IPS-NIHi11 (cell line): ENCODE measurements around the gene PELI2.
"Not testable (repeated sequence)": the region's sequence is repeated elsewhere in the genome, so short reads cannot be mapped to it uniquely, and the experiment has no call there.

ENCODE experiments used
- DNase-seq: peaks from one replicate; pipeline ENCODE4 v3.0.0; 2012; ENCODE audit warnings: mixed read lengths, low spot score

The PELI2 gene

DNA sequence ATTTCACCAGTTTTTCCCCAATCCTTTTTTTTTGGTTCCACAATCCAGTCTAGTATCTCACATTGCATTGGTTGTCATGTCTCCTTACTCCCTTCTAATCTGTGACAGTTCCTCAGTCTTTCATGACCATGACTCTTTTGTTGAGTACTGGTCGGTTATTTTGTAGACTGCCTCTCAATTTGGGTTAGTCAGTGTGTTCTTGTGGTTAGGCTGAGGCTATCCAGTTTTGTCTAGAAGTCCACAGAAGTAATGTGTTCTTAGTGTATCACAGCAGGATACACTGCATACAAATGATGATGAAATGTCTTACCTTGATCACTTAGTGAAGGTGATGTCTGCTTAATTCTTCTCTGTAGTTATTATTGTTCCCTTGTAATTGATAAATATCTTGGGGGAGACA lies 24.8 kb downstream of the PELI2 start:
- DNase-seq = no peak

DNA sequence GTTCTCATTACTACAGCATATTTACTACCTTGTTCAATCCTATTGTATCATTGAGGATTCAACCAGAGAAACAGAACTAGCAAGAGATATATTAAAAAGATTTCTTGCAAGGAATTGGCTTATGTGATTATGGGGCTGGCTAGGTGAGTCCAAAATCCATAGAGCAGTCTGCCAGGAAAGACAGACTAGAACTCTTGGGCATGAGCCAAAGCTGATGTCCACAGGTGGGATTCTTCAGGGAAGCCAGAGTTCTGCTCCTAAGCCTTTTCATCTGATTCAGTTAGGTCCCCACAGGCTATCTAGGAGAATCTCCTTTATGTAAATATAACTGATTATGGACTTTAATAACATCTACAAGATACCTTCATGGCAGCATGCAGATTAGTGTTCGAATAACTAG lies 26.0 kb downstream of the PELI2 start:
- DNase-seq = no peak

DNA sequence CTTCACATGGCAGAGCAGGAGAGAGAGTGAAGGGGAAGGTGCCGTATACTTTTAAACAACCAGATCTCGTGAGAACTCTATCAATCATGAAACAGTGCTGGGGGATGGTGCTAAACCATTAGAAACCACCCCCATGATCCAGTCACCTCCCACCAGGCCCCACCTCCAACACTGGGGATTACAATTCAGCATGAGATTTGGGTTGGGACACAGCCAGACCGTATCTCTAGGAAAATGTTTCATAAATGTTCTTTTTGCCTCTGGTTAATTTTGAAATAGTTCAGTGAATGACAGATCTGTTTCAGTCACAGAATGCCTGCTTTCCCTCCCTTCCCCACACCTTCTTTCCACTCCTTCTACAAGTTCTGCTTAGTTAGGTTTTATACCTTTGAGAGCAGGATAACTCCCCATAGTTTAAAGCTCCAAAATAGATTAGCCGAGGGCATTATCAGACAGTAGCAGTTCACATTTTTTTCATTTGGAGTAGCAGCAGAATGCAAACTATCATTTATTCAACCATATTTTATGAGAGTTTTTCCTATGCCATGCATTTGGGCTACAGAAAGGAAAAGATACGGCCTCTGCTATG lies 27.1 kb downstream of the PELI2 start:
- no peak for DNase-seq

DNA sequence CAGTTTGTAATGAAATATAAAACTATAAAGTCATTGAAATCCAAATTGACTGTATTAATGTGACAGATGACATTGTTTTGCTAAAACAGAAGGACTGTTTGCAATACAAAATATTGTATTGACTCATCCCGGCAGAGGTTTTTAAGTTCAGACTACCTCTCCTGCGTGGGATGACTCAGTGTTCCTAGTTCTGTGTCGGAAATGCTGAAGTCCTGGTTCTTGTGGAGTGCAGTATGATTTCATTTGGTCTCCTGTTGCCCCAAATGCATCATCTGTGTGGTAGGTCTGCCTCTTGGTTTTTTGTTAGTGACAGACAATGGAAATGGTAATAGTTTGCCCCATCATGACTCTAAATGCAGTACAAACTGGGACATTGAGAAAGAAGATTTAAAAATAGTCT lies 27.8 kb downstream of the PELI2 start:
- DNase-seq = no peak

DNA sequence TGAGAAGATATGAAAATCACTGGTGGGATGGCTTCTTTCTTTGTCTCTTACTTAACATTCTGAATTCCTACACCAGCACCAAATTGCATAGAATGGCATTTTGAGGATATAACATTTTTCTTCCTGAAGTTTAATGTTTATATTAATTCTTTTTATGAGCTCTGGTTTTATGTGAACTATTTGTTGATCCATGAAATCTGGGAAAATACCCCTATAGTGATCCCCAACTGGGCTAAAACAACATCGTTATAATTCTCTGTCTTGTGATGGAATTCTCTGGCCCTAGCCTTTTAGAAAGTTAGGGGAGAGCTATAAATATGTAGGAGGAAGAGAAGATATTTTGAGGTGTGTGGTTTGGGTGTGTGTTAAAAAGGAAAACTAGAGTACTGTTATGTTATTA lies 29.2 kb downstream of the PELI2 start:
- no peak for DNase-seq

DNA sequence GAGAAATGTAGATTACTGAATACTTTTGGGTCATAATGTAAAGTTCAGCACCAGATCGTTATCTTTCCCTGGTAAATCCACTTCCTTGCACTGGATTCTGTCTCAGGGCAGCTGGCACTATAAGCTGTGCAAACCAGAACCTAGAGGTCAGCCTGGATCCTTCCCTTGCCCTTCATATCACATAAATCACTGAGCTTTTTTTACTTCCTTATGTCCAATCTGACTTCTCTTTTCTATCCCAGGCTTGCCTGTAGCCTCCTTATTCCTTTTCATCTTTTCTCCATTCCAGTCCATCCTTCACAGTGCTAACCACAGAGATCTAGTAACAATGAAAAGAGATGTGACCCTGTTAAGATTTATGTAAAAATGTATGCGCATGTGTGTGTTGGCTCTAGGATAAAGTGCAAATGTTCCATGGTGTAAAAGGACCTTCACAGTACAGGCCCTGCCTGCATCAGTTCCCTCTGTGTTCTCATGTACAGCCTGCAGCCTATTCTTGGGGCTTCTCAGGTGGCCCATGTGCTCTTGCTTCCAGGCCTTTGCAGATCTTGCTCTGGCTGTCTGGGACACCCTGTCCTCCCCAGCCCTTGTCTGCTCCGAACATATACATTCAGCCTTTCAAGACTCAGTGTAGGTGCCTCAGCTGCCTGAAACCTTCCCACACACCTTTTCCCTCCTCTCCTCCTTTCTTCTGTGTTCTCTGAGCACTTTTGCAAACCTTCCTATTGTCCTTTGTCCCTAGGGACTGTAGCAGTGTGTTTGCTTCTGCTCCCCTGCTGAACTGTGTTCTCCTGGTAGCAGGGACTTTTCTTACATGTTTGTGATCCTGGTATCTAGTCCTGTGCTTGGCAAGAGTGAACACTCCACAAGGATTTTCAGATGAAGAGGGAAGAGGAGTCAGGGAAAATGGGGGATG lies 30.0 kb downstream of the PELI2 start:
- DNase-seq = no peak

DNA sequence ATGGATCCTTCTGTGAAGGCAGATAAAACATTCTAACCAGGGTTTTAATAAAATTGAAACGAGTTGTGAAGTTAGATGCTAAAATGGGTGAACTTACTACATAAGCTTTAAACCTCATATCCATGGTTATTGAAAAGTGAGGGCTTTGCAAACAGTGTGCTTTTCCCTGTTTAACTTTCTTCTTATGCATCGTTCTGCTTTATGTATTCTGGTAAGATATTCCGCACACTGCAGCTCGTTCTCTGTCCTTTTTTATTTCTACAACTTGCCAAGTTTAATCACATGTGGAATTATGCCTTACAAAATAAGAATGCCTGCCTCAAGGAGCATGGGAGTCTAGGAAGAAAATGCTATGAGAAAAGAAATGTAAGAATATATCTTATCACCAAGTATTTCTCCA lies 30.9 kb downstream of the PELI2 start:
- DNase-seq = no peak

DNA sequence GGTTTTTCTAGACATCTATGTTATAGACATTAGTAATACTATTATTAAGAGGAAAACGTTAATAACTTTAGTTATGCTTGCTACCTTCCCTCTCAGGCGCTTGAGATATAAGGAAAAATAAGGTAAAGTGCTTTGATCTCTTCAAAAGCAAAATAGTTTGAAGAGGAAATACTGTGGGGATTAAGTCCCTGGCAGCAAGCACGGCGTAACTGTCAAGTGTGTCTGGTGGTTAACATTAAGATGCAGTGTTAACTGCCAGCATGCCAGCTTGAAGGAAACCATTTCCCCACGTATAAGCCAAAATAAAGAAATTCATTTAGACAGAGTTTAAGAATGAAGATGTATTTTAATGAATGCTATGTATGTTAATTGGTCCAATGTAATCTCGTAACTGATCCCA lies 31.8 kb downstream of the PELI2 start:
- no peak for DNase-seq

DNA sequence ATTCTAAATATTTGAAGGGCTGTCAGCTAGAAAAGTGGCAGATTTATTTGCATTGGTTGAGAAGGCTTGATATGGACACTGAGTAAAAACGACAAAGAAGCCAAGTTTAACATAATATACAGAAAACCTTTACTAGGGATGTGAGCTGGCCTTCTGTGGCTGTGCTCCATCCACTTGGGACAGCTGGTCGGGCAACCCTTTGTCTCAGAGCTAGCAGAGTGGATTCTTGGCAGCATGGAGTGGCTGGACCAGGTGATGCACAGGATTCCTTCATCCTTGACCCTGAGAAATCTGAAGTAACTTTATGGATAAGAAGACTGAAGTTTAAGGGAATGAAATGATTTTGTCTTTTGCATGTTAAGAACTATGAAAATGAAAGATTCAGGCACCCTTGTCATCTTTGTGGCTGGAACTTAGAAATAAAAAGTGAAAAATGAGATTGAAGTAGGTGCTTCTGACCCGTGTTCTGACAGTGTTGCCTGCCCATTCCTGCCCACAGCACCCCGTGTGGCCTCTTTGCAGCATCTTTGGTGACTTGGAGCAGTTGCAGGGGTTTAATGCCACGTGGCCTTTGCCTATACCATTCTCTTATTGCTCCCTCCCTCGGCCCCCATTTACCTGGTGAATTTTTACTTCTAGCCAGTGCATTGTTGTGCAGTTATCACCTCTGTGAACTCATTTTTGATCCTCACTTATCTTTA lies 32.6 kb downstream of the PELI2 start:
- DNase-seq = no peak

DNA sequence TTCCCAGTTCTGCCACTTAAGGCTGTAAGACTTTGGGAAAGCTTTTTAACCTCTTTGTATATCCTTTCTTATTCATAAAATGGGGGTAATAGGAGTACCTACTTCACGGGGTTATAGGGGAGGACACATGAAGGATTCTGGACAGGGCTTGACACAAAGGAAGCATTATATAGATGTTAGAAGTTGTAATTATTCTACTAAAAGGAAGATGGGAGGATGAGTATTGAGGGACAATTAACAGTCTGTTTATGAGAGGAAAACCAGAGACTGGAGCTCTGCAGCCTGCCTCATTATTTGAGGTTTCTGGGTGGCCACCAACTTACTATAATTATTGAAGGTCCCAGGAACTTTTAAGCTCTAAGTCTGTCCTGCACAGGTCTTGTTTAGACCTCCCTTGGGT lies 34.0 kb downstream of the PELI2 start:
- DNase-seq = no peak

DNA sequence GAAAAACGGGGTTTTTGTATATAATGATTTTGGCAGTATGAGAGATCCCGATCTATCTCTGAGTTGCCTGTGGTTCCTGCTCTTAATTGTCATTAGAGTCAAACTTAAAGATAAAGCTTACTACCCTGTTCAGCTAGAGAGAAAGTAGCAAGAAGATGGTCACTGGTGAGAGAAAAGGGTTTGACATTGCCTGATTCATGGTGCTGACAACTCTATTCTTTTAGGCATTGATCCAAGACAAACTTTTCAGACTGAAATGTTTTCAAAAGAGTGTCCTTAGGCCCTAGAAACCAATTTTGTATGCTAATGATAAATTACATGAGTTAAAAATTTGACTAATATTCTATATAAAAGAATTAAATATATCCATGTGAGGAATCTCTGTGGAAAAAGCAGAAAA lies 35.1 kb downstream of the PELI2 start:
- no peak for DNase-seq

DNA sequence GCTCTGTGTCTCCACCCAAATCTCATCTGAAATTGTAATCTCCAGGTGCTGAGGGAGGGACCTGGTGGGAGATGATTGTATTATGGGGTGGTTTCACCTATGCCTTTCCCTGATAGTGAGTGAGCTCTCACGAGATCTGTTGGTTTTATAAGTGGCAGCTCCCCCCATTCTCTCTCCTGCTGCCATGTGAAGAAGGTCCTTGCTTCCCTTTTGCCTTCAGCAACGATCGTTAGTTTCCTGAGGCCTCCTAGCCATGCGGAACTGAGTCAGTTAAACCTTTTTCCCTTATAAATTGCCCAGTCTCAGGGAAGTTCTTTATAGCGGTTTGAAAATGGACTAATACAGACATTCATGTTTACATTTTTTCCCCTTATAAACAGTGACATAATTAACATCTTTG lies 36.1 kb downstream of the PELI2 start:
- no peak for DNase-seq

DNA sequence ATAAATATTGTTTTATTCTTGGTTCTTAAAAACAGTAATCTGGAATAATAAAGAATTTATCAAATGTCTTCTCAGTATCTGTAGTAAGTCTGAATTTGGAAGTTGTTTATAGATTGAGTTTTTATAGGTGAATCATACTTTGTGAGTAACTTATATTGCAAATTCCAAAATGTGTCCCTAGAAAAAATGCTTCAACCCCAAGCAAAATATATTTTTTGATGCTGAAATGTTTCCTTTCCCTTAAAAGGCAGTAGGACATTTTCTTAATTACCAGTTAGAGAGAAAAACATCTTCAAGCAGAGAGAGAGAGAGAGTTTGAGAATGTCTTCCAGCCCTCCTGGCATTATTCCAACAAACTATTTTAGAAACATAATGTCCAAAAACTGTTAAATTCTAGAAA lies 37.9 kb downstream of the PELI2 start:
- no peak for DNase-seq

DNA sequence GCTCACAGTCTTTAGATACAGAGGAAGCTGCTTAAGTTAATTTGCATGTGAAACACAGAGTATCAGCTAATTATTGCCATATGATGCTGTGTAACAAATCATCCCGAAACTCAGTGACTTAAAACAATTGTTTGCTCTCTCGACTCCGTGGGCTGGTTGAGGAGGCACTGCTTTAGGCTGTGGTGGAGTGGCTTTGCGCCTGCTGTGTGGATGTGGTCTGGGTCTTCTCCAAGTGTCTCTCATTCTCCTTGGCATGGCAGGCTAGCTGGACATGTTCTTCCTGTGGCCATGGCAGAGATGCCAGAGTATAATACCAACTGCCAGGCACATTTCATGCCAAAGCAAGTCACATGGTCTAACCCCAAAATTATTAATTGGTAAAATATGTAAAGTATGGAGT lies 40.9 kb downstream of the PELI2 start:
- no peak for DNase-seq

DNA sequence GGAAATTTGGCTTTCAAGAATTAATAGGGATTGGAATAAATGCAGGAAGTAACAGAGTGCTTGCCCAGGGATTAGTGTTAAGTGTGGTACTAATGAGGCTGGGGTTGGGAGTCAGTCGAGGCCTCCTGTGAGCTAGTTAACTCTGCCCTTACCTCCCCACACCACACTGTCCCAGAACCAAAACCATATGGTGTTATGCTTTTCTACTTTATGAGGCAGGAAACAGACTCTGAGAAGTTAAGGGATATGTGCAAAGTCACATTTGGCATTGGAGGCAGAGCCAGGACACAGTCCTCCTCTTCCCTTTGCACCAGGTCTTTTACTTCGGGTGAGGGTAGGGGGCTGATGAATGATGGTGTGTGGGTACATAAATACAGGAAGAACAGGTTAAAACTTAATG lies 41.9 kb downstream of the PELI2 start:
- no peak for DNase-seq

DNA sequence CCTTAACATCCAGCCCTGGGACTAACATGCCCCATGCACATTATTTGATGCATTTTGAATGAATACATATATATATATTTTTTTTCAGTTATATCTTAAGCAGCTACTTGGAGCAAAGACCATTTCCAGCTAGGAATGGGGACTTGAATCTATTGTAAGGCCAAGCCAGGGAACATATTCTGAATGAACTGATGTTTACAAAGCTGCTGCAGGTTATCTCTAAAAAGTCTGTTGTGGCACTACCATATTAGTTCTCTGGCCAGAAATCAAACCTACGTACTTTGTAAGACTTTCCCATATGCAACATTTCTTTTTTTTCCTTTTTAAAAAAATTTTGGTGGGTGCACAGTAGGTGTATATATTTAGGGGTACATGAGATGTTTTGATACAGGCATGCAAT lies 43.4 kb downstream of the PELI2 start:
- no peak for DNase-seq

DNA sequence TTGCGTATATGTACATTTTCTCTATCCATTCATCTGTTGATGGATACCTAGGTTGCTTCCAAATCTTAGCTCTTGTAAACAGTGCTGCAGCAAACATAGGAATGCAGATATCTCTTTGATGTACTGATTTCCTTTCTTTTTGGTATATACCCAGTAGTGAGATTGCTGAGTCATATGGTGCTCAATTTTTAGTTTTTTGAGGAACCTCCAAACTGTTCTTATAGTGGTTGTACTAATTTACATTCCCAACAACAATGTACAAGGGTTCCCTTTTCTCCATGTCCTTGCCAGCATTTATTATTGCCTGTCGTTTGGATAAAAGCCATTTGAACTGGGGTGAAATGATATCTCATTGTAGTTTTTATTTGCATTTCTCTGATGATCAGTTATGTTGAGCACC lies 44.3 kb downstream of the PELI2 start:
- DNase-seq = no peak

DNA sequence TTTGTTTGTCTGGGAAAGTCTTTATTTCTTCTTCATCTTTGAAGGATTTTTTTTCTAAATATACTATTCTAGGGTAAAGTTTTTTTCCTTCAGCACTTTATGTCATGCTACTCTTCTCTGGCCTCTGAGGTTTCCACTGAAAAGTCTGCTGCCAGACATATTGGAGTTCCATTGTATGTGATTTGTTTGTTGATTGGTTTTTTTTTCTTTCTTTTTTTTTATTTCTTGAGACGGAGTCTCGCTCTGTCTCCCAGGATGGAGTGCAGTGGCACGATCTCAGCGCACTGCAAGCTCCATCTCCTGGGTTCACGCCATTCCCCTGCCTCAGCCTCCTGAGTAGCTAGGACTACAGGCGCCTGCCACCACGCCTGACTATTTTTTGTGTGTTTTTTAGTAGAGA lies 48.4 kb downstream of the PELI2 start:
- not testable (repeated sequence) for DNase-seq

DNA sequence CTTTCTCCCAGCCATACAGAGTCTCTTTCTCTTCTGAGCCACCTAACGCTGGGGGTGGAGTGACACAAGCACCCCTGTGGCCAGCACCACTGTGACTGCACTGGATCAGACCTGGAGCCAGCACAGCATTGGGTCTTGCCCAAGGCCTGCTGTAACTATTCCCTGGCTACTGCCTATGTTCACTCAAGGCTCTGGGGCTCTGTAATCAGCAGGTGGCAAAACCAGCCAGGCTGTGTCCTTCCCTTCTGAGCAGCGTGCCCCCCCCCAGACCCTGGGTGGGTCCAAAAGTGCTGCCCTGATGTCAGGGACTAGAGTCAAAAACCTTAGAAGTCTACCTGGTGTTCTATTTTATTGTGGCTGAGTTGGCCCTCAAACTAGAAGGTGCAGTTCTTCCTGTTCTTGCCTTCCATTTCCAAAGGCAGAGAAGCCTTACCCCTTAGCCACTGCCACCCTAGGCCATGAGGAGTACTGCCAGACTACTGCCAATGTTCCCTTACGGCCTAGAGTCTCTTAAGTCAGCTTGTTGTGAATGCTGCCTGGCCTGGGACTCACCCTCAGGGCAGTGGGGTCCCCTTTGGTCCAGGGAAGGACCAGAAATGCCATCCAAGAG lies 49.9 kb downstream of the PELI2 start:
- no peak for DNase-seq

DNA sequence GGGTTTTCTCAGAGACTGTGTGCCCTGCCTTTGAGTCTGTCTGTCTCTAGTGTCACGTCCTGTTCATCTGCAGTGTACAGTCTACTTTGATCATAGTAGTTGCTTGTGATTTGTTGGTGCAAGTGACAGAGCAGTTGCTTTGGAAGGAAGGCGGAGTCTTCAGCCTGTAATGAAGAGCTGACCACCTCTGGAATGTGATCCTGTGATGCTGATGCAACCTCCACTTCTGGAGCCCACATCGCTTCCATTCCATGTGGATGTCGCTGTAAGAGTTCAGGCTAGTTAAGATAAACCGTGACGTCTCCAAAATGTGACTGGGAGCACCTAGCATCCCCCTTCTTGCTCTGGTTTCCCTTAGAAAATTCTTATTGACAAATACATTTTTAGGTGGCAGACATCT lies 51.8 kb downstream of the PELI2 start:
- DNase-seq = no peak

DNA sequence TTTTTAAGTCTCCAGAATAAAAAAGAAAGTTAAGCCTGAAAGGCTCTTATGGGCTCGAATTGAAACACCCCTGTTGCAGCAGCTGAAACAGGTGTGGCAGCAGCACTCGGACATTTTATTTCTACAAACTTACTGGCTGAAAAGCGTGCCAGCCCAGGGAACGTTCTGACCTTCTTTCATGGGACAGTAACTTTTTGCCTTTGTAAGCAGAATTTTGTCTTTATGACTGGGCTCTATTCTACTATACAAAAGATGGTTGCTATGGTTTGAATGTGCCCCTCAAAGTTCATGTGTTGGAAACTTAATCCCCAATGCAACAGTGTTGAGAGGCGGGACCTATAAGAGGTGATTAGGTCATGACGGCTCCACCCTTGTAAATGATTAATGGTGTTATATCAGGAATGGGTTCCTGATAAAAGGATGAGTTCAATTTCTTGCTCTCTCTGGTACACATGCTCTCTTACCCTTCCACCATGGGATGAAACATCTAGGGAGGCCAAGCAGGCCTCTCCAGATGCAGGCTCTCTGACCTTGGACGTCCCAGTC lies 52.7 kb downstream of the PELI2 start:
- DNase-seq = no peak

DNA sequence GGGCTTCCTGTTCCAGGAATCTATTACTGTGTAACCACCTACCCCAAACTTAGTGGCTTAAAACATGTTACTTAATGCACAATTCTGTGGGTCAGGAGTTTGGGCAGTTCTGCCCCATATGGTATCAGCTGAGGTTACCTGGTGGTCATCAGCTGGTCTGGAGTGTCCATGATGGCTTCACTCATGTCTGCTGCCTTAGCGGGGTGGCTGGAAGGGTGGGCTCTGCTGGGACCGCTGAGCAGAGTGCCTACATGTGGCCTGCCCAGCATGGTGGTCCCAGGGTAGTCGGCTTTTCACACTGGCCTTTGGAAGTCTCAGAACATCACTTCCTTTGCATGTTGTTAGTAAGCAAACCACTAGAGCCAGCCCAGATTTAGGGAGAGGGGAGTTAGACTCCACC lies 53.9 kb downstream of the PELI2 start:
- DNase-seq = no peak

DNA sequence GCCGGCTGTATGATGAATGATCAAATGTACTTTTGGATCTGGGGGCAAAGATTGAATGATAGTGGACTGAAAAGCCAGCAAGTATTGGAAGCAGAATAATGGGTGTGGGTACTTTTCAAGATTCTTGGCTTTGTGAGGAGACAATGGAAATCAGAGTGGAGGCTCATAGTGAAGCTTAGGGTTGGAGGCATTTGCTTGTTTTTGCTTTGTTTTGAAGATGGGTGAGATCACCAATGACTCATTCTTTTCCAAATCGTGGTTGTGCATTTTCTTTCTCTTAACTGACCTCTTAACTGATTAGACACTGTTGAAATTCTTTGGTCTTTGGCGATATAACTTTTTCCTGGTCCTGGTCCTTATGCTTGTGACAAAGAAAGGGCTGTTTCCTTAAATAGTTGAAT lies 54.4 kb downstream of the PELI2 start:
- DNase-seq = no peak
